NCI-H1092 treated with DMSO at 0.1 percent for 48 hours (cell line): ENCODE measurements around the gene DAGLA.
A peak's percentile ranks its signal among the peaks of the same experiment; 100 is the strongest.

Experiments used
- DNase-seq: peaks from one replicate; lab custom pipeline; 2025; lab: John Stamatoyannopoulos, UW

Gene DAGLA

DNA sequence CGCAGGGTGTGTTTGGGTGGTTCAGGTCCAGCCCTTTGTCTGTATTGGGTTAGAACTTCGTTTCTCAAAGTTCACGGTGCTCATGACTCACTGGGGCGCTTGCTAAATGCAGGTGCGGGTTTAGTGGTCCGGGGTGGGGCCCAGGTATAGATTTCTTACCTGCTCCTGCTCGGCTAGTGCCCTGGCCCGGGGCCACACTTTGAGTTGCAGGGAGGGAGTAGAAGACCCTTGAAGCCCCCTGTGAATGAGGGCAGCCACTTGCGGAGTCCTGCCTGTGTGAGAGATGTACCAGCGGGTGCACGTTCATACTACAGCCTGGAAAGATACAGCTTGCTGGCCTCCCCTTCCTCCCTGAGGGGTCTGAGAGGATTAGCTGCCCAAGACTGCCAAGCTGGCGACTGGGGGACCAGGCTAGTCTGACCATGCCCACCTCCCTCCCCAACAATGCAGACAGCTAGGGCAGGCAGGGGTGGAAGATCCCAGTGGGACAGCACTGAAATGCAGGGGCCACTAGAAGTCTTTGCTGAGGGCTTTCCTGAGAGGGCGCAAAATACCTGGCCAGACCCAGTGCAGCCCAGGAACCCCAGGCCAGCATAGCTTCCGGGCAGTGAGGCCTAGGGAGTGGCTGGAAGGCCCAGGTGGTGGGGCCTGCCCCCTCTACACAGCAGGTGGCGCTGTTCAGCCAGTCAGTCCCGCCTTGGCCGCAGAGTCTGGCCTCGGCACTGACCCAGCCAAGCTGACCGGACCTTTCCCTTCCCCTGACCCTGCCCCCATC lies 67.2 kb downstream of the DAGLA start:
- peak; percentile 28 for DNase-seq

DNA sequence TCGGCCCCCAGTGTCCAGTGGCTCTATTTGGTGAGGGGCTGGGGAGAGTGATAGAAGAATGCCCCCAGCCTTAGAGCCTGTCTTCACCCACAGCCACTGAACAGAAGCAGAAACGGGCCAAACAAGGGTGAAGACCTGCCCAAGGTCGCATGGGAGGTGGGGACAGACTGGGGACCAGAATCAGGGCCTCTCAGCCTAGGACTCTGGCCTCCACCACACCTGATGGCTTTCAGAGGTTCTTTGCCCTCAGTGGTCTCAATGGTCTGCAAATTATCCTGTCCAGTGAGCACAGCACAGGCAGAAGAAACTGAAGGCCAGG lies 67.7 kb downstream of the DAGLA start:
- DNase-seq = no peak

DNA sequence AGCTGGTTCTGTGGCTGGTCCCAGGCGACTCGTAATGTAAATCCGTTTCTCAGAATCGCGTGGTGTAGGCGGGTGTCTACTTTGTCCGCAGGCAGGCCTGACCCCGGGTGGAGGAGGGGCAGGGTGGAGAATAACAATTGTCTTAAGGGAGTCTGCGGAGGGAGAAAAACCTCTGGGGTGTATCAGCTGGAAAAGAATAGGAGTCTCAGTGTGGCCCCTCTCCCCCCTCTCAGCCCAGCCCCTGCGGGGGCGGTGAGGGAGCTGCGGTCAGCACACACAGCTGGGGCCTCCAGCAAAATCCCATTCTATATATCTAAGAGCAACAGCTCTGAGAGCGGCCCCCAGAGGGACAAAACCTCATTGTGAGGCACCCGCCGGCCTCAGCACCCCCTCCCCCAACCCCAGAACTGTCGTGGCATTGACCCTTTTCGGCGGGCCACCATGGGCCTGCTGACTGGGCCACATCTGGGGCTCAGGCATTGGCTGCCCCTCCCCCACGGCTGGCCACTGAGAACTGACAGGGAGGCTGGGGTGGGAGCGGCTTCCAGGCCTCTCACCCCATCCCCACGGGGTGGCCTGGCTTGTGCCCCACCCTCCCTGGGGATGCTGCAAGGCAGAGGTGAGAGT lies 69.5 kb downstream of the DAGLA start:
- no peak for DNase-seq

DNA sequence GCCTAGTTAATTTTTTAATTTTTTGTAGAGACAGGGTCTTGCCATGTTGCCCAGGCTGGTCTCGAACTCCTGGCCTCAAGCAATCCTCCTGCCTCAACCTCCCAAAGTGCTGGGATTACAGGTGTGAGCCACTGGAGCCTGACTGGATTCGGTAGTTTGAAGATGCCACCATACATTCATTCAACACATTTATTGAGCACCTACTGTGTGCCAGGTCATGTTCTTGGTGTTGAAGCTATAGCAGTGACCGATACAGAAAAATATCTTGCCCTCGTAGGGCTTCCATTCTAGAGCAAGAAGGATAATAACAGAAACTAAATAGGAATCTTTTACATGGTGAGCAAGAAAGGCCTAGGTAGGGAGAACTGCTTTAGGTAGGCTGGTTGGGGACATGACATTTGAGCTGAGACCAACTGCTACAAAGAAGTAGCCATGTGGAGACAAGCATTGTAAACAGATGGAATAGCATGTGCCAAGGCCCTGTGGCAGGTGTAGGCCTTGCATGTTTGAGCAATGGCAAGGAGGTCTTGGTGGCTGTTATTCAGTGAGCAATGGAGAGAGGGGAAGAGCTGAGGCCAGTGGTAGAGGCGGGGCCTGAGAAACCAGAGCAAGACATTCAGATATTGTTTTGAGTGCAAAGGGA lies 70.6 kb downstream of the DAGLA start:
- no peak for DNase-seq

DNA sequence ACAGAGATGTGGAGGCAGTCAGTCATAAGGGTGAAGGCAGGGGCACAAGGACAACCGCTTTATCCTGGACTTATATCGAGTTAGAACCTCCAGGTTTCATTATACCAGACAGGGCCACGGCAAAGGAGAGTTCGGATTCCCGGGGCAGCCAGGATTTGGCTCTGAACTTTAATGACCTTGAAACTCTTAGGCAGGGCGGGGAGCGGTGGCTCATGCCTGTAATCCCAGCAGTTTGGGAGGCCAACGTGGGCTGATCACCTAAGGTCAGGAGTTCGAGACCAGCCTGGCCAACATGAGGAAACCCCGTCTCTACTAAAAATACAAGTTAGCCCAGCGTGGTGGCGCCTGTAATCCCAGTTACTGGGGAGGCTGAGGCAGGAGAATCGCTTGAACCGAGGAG lies 71.2 kb downstream of the DAGLA start:
- no peak for DNase-seq

DNA sequence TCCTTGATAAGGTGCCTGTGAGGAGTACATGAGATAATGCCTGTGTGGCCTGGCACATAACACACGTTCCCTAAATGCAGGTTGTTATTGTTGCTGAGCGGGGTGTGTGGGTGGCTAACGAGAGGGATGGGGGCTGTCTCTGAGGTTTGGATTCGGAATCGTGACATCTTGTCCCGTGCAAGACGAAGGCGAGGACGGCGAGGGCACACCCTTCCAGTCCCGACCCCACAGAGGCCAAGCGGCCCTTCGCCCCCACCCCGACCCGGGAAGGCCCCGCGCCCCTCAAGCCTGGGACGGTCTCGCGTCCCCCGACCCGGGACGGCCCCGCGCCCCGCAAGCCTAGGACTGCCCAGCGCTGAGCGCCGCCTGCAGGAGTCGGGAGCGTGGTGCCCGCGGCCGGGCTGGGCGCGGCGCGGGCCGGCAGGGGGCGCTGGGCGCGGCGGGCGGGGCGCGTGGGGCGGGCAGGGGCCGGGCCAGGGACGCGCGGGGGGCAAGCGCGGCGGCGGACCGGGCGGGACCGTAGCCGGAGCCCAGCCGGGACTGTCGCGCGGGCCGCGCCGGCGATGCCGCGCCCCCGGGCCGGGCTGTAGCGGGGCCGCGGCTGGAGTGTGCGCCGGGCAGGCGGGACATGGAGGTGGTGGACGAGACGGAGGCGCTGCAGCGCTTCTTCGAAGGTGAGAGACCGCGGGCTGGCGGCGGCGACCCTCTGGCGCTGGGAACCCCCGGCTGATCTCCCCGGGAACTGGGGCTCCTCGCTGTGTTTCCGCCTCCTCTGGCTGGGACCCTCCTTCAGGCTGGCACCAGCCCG lies 72.1 kb downstream of the DAGLA start, which contains the start of gene MYRF:
Gene MYRF, plus strand, starts transcription at position 520 of the 808 bp plus-strand sequence. Its CDS starts 109 bp downstream, at position 629.
- DNase-seq = peak; percentile 17

DNA sequence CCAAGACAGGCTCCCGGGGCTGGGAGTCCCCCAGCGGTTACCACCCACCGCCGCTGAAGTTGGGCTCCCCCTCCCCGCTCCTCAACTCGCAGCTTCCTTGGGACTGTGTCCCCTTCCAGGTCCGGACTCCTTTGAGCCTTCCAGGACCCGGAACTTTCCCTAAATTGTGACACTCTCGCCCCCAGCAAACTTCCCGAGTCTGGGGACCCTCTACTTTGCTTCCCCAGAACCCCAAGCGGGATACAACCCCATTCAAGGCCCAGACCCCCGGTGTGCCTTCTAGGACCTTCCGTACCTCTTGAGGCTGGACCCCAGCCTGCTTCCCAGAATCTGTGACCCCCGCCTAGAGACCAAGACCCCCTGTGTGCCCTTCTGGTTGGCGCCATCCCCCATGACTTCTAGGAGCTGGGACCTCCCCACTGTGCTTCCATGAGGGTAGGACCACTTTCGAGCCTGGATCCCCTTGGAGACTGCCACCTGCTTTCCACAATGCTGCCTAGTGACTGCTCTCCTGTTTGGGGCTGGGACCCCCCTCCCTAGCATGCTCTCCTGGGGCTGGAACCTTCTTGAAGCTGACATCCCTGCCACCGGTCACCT lies 72.8 kb downstream of the DAGLA start:
- DNase-seq = no peak

DNA sequence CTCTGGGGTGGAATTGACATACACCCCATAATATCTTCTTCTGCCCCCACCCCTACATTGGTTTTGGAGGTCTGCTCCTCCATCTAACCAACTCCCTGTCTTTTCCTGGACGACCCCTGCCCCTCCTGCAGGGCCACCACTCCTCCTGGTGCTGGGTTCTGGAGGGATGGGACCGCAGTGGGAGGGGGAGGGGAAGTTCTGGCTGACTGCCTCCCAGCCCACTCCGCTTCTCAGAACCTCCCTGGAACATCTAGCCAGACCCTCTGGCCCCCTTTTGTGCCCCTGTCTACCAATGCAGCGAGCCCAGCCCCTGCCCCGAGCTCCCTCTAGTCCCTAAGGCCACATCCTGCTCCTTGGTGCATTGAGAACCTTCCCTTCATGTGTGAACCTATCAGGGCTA lies 73.5 kb downstream of the DAGLA start:
- no peak for DNase-seq

DNA sequence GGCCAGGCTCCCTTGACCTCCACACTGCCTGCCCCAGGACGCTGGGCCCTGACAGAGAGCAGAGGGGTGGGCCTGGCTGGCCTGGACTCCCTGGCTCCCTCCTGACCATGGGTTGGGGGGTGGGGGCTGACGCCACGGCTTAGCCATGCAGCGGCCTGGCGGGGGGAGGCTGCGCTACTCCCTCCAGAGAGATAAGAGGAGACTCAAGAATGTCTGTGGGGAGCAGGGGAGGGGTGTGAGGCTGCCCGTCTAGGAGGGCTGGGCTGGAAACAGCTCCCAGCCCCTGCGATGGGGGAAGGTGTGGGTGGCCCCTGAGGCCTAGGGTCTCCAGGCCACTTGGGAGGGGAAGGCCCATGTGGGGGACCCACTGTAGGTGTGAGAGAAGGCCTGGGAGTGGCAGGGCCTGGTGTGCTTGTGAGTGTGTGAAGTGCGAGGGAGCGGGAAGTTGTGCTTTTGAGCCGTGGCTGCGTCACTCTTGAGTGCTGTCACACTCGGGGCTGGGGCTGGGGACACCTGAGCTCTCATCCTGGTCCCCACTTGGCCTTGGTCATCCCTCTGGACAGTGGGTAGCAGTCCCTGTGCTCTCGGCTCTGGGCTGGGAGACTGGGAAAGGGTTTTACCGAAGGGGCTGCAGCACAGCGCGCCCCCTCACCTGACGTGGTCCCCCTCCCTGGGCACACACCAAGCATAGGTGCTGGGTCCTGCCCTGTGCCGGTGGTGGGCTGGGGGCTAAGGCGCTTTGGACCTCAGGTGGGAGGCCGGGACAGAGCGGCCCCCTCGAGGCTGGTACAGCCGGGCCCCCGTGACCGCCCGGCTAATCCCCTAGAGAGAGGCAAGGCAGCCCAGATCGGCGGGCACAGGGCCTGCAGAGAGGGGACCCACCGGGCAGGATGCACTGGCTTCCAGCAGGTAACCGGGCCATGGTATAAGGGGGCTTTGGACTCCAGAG lies 74.6 kb downstream of the DAGLA start:
- no peak for DNase-seq

DNA sequence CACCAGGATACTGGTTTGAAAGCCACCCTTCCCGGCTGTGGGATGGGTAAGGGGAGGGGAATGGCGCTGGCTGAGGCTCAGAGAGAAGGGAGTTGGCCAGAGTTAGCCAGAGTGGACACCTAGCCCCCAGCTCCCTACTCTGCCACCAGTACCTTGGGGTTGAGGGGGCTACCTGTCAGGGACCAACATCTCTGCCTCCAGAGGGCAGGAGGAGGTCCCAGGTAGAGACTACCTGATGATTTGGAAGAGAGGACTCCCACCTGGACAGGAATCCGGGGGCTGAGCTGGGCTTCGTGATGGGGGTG lies 75.9 kb downstream of the DAGLA start:
- DNase-seq = no peak

DNA sequence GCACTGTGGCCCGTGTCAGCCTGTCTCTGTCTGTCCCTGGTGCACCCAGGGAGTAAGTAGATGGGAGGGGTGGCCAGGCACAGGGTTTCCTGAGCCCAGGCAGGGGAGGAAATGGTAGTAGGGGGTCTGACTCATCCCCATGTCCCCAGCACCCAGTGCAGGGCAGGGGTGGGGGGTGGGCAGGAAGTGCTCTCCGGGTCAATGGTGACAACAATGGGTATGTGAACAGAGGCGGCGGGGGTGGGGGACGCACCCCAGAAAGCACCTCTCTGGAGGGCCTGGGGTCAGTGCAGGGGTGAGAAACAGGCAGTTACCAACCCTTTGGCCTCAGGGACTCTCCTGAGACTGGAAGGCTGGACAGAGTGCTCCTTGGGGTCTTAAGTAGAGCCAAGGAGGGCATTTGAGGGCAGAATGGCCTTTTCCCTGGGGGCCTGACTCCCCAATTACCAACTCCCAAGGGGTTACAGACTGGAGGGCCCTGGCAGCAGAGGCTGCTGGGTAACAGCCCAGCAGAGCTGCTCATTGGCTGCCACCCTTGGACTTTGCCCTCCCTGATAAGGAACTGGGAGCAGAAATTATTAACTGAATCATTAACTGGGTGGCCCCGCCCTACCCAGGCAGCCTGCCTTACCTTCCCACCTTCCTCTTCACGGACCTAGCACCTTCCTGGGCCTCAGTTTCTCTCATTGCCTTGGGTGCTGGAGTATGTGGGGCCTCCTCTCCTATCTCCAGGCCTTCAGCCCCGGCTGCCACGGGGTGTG lies 76.4 kb downstream of the DAGLA start:
- DNase-seq = no peak

DNA sequence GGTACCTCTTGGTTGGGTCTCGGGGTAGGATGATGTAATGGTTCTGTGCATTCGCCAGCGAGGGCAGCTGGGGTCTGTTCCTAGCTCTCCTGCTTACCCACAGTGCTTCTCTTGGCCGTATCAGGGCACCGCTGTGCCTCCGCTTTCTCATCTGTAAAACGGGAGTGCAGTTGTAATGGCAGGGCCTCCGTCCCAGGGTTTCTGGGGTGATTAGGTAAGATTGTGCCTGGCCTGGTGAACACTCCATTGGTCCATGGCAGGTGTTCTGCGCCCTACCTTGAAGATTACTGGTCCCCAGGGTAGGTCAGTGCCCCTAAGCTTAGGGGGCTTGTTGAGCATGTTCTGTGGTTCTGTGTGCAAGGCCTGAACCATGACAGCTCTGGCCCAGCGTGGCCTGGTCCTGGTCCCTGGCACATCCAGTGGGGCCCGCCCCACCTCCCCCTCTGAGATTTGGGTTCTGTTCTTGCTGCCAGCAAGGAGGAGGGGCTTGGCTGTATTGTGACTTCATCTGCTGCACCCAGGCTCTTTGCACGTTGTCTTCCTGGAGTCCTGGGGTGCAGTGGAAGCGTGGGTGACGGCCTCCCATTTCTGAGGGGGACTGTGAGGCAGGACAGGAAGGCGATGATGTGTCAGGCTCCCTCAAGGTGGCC lies 77.1 kb downstream of the DAGLA start:
- no peak for DNase-seq

DNA sequence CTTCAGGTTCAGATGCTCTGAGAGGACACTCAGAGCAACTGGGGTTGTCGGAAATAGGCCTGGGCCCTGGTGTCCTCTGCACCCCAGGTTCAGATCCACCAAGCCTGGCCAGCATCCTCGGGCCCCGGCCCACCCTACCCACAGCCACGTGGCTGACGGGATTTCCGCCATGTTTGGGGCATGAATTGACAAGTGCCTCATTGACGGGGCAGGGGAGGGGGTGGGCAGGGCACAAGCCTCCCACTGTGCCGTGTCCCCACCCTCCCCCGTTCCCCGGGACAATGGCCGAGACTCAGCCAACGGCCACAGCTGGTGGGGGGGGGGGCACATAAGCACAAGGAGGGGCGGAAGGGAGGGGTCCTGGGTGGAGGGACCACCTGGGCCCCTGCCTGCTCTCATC lies 80.8 kb downstream of the DAGLA start:
- no peak for DNase-seq

DNA sequence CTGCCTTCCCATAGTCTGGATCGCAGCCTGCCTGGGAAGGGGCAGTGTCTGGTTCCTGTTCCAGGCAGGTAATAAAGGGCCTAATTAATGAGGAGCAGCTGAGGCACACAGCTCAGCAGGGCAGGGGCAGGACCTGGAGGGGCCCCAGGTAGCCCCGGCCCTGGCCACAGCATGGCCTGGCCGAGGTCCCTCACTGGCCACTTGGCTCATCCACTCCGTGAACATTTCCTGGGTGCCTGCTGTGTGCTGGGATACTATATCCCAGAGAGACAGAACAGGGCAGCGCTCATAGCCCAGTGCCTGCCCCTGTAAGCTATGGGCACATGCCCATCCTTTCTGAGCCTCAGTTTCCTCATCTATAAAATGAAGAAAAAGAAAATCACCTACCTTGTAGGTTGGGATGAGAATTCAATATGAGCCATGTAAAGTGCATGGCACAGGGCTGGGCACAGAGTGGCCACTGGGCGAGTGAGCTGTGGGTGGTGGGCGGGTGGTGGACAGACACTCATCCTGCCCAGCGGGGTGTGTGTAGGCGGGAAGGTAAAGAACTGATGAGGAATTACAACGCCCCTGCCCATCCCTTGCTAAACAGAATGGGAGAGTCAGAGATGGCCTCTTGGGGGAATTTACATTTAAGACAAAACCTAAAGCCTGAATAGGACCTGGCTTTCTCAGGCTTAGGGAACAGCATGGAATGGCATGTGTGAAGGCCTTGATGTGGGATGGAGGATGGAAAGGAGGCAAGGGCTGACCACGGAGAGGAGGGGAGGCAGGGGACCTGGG lies 81.4 kb downstream of the DAGLA start:
- DNase-seq = no peak

DNA sequence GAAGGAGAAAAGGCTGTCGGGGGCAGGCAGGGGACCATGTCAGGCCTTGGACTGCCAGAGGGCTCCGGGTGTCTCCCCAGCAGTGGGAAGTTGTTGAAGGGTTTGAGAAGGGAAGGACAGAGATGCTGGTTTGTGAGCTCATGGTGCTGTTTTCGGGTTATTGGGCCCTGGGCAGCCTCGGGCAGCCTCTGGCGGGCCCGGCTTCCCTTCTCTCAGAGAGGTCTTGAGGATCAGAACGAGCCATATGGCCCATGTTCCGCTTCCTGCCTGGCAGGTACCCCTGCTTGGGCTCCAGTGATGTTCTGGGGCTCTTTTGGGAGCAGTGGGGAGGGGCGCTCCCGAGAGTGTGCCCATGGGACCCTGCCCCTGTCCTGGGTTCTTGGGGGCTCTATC lies 82.0 kb downstream of the DAGLA start:
- no peak for DNase-seq

DNA sequence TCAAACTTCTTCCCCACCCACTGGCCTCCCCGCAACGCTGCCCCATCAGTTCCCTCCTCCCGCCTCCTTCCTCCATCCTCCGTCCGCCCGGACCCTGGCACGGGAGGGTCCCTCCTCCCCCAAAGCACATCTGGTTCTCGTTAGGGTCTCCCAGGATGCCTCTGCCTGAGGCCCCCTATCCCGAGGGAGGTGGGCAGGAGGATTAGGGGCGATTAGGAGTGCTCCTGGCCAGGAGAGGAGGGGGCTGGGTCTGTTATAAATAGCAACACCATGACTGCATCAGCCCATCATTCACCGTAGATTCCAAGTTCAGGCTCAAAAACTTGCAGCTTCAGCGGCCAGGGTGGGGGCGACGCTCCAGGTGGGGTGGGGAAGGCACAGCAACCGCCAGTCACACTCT lies 82.6 kb downstream of the DAGLA start:
- no peak for DNase-seq

DNA sequence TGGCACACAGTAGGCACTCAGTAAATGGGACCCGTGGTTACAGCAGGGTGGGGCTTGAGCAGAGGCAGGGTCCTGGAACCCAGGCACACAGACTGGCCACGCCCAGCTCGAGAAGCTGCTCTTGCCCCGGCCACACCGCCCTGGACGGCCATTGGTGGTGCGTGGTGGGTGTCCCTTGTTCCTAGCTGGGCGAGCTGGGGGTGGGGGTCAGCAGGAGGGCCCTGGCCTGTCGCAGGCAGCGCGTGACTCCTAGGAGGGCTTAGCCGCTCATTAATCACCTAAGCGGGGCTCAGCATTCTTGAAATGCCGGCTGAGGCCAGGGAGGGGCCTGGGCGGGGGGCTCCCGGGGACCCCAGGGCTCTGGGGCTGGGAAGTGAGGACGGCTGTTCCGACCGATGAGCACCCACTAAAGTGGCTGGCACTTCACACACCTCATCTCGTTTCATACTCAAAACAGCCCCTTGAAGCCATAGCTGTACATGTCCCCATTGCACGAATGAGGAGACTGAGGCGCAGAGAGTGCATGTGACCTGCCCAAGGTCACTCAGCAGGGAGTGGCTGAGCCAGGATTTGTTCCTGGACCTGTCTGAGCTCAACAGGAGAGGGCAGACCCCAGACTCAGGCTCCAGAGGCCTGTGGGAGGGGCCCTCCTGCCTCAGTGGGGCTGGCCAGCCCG lies 83.9 kb downstream of the DAGLA start:
- DNase-seq = no peak

DNA sequence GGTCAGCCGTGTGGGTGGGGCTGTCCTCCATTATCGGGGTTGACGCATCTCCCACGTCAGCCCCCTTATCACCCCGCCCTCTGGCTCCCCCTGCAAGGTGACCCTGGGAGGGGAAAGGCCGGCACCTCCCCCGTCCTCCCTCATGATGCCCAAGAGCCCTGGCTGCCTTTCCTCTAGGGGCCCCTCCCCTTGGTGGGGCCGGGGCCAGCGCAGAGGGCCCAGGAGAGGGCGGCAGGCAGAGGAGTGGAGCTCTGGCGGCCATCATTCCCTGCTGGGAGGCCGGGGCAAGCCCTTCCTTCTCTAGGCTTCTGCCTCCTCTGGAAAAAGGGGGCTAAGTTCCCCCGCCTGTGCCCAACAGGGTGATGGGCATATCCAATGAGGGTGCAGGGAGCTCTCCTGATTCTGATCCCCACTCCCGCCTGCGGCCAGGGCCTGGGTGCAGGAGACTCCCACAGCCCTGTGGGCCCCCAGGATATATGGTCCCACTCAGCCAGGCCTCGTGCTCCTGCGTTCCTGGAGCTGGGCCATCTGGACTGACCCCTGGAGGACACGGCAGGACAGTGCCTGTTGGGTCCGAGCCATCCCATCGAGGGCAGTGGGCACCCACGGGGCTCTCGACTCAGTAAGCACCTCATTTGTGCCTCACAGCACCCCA lies 84.5 kb downstream of the DAGLA start:
- DNase-seq = no peak
